NOMO-1 treated with dmso at 0.1 percent for 144 hours (cell line): Measurements from ENCODE around the gene MTCL1.

Experiments
- DNase-seq: peaks from one replicate; lab custom pipeline; 2025; ENCODE audit not compliant: unreplicated experiment; lab: John Stamatoyannopoulos, UW

MTCL1 gene

DNA sequence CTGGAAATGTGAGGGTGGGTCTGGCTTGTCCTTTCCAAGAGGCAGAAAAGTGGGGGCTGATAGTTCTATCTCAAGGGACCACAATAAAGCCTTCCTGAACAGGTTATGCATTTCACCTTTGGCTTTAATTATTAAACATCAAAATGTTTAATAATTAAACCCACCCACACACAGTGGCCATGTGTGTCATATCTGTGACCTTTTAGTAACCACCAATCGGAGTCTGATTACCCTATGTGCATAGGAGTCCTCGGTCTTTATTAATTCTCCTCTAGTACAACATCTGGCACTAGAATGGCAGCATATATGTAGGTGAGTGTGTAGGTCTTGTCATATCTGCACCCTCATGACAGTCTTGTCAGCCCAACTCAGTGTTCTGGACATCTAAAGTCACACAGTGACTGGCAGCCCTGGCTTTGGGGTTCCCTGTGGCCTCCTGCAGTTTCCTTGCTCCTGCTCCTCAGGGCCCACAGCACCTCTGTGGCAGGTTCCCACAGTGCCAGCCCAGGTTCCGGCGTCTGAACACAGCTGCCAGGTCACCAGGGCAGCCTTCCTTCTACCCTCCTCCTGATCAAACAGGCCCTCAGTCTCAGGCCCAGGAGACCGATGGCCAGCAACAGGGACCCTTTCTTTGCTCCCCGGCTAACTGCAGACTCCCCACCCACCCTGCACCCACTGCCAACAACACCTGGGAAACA, 100.9 kb downstream of the MTCL1 start:
- DNase-seq, result no peak

DNA sequence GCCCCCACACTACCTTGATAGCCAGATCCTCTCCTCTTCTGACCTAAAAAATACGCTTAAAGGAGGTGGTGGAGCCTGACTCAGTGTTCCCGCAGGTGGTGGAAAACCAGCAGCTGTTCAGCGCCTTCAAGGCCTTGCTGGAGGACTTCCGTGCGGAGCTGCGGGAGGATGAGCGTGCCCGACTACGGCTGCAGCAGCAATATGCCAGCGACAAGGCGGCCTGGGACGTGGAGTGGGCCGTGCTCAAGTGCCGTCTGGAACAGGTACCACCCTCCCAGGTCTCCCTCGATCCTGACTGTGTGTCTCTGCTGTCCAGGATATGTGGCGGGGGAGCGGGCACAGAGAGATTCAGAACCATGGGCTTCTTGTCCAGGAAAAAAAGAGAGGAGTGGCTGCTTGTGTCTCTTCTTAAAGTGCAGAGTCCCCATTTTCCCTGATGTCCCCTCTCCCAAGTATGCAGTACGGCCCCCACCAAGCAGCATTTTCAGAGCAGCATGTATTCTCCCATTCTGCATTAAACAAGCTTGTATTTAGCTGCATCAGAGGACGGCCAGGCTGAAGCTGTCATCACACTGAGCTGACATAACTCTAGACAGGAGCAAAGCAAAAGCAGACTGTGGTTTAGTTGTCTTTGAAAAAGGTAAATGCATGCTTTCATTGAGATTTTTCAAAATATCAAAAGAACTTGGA, 101.6 kb downstream of the MTCL1 start:
- no peak for DNase-seq

DNA sequence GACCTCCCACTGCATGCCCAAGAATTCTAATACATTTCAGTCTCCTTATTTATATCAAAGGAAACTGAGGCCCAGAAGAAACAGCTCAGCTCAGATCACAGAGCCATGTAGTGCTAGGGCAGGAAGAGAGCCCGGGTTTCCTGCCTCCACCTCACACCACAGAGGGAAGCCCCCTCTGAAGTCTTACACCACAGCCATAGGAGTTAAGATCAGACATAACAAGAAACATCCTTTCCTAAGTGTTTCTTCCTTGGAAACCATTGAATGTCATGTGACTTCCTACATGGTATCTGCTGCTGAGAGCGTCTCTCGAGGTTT, 102.1 kb downstream of the MTCL1 start:
- DNase-seq, result no peak

DNA sequence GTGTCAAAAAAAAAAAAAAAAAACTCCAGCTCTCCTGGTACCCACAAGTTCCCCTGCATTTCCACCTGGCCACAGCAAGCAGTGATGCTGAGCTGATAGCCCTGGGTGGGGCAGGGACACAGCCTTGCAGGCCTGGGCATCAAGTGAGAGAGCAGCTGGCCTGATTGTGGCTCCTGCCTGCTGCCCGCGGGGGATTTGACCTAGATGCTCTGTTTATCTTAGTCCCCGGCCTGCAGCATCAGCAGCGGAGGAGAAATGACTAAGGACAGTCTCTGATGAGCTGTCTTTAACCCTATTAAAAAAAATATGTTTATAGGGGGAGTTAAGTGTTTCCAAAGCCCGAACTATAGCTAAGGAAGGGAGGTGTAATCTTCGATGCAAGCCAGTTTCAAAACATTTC, 102.6 kb downstream of the MTCL1 start:
- DNase-seq, result no peak

DNA sequence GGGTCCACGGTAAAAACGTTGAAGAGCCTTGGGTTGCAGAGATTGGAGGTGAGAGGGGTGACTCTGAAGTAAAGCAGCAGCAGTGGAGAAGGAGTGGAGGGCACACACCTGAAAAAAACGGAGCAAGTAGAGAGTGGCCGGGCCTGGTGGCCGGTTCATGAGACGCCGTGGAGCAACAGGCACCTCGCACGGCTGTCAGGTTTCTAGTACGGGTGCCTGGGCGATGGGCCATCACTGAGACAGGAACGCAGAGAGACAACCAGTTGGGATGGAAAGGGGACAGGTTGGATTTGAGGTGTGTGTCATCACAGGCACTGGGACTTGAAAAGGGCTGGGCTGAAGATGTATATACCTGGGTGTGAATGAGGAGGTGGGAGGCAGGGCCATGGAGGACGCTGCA, 104.2 kb downstream of the MTCL1 start:
- DNase-seq, result no peak

DNA sequence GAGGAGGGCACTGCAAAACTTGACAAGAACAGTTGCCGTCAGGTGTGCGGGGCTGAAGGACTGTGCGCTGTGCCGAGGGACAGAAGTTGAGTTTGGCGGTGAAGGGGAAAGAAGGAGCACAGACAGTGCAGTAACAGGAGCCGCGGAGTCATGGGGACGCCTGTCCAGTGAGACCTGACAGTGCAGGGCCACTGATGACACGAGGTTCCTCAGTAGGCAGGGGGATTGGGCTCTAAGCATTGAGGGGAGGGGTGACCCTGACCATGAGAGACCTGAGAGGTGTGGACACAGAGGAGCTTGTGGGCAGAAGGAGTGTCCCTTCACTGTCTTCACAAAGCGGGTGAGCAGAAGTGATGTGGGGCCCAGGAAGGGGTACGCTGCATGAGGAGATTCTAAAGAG, 104.8 kb downstream of the MTCL1 start:
- DNase-seq, result no peak

DNA sequence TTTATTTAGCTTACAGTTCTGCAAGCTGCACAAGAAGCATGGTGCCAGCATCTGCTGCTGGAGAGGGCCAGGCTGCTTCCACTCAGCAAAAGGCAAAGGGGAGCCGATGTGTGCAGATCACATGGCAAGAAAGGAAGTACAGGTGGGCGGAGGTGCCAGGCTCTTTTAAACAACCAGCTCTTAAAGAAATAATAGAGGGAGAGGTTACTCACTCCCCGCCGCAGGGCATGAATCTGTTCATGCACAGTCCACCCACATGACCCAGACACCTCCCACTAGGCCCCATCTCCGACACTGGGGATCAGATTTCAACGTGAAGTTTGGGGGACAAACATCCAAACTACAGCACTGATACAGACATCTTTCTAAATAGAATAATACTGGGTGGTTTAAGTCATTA, 105.8 kb downstream of the MTCL1 start:
- DNase-seq, result no peak

DNA sequence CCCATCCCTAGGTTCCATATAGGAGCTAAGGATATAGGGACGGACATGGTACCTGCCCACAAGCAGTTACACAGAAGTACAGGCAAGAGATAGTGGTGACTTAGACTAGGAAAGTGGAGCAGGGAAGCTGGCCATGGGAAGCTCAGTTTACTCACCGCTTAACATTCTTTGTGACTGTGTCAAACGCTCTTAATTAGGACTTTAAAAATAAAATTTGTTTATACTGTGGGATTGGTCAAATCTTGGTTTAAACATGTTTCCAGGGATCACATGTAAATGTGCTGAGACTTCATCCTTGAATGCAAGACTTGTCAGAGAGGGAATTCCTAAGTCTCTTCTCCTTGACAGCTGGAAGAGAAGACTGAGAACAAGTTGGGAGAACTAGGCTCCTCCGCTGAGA, 107.3 kb downstream of the MTCL1 start:
- DNase-seq, result no peak

DNA sequence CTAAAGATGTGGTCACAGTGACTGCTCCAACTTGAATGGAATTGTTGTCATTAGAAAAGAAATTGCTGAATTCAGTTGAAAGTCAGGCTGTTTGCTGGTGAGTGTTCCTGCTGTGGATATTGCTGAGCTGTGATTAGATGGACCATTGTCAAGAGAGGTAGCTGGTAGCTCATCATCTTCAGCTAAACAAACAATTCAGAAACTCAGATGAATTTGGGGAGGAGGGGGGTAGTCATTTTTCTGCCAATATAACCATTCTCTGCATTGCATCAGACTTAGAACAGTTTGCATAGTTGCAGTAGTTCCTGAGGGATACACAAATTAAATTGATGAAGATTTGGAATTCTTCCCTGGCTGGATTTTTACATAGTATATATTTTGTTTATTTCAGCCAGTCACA, 108.3 kb downstream of the MTCL1 start:
- no peak for DNase-seq

DNA sequence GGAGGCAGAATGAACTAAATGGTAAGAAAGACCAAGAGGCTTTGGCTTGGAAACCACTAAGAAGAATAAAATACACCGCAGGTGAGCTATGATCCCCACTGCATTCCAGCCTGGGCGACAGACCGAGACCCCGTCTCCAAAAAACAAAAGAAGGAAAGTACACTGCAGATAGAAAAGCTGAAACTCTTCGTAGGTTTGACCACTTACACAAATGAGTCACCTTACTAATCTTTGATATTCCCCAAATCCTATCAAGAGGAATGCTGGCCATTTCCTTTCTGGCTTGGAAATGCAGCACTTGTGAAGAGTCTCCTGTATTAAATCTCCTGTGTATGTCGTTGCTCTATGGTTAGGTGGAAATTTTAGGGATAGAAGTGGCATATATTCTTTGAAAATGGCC, 108.8 kb downstream of the MTCL1 start:
- no peak for DNase-seq

DNA sequence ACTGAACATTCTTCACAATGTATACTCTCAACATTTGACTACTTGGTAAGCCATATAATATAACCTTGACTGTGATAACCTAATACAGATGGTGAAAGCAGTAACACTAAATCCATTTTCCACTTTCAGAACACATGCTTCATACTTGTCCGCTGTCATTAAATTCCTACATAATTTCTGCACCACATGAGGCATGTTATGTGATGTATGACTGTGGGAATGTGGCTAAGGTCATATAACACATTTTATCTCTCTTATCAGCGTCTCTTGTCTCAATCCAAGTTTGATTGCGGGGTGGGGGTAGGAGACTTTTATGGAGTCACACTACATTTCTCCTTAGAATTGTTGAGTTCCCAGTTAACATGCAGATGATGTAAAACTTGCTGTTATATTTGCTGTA, 110.9 kb downstream of the MTCL1 start:
- no peak for DNase-seq

DNA sequence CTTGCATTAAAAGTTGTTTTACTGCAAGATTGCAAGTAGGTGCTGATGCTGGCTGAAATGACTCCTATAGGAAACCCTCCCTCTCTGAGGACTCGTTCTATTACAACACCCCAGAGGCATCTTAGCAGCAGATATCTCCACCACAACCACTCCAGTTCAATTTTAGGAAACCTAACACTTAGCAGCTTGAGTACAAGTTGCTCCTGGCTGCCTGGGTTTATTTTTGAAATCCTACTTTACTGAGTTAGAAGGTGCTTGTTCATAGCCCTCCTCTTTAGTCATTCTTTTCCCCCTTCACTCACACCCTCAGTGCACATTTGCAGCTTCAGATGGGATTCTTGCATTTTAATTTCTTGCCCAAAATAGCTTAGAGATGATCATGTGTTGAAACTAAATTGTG, 111.5 kb downstream of the MTCL1 start:
- DNase-seq, result no peak

DNA sequence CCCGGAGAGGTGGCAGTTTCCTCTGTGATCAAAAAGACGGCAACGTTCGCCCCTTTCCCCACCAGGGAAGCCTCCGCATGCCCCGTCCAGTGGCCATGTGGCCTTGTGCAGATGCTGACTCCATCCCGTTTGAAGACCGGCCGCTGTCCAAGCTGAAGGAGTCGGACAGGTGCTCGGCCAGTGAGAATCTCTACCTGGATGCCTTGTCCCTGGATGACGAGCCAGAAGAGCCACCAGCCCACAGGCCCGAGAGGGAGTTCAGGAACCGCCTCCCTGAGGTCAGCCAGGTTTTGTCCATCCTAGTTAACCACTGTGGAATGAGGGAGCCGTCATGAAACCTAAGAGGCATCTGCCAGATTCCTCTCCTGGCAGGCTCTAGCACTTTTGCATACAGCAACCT, 113.6 kb downstream of the MTCL1 start:
- no peak for DNase-seq

DNA sequence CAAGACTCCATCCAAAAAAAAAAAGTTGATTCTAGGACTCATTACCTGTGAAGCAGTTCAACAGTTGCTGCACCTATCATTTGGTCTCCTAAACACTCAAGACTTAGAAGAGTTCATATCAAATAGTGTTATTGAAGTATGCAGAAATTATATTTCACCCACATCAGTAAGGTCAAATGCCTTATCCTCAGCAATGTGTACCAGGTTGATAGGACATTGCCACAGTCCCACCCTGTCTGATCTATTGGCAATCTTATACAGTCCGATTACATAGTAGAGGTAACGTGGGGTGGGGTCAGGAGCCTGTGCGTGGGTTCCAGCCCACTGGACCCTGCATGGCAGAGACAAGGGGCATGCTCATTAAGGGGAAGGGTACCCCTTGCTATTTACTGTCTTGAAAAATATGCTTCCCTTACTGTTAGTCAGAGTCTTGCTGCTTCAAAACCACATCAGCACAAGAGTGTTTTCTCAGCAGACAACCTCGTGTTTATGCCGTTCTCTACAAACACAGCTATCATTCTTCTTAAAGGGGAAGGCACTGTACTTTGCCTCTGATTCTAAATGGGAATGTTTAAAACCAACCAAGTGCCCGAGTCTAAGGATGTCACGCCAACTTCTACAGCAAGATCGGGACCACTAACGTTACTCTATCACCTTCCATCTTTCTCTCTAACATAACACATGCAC, 115.2 kb downstream of the MTCL1 start:
- DNase-seq, result no peak

DNA sequence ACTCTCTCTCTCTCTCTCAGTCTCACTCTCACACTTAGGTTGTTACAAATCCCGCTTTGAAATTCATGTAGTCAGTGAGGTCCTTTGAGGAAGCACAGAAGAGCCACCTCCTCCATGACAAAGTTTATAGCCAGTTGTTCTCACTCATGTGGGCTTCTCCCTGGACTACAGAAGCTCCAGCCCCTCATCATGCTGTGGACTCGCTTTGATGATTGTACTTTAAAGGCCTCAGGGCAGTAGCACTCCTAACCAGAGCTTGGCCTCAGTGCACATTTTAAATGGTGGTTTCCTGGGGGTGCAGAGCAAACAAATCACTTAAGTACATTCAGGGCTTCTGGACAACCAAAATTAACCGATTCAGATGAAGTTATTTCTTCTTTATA, 115.7 kb downstream of the MTCL1 start:
- no peak for DNase-seq

DNA sequence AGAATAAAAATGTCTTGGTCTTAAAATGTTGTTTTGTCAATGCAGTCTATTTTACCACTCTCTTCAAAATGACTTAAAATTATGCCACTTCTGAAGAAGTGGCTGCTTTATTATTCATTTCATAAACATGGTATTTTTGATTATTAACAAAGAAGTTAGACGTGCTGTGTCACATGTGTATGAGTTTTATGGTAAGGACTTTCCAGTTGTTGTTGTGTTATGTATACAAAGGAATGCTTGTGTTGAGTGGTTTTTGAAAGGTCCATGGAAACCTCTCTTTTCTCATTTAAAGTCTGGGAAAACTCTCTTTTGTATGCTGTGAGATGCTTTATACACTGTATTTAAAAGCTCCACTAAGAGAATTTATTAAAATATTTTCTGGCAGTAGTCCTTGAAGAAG, 116.2 kb downstream of the MTCL1 start:
- no peak for DNase-seq

DNA sequence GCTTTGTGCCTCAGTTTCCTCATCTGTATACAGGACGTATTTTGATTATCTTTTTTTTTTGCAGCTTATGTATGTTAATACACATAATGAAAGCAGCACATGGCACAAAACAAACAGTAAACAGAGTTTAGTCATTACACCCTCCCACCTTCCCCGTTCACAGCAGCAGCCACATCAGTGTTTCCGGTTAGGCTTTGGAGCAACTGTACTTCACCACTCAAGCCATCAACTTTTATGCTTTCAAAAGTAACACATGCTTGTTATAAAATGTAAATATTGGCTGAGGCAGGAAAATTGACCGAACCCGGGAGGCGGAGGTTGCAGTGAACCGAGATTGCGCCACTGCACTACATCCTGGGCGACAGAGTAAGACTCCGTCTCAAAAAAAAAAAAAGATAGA, 117.3 kb downstream of the MTCL1 start:
- no peak for DNase-seq

DNA sequence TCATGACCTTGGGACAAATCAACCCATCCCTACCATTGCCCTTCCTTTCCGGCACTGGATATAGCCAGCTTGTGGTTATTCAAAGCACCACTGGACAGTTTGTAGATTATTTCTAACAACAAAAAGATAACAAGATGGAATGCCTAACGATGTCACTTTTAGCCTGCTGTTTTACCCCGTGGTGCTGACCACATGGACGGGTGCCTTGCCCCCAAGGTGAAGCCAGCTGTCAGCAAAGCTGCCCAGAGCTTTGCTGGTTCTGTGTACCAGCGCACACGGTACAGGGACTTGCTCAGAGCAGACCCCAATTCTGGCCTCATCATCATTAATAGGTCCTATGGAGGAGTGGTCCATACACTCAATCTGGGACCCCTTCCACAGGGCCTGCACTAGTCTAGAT, 118.2 kb downstream of the MTCL1 start:
- DNase-seq, result no peak

DNA sequence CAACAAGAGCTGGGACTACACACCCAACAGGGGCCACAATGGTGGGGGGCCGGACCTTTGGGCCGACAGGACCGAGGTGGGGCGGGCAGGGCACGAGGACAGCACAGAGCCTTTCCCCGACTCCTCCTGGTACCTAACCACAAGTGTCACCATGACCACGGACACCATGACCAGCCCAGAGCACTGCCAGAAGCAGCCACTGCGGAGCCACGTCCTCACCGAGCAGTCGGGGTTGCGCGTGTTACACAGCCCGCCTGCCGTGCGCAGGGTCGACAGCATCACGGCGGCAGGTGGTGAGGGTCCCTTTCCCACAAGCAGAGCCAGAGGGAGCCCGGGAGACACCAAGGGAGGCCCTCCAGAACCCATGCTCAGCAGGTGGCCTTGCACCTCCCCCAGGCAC, 119.5 kb downstream of the MTCL1 start:
- no peak for DNase-seq

DNA sequence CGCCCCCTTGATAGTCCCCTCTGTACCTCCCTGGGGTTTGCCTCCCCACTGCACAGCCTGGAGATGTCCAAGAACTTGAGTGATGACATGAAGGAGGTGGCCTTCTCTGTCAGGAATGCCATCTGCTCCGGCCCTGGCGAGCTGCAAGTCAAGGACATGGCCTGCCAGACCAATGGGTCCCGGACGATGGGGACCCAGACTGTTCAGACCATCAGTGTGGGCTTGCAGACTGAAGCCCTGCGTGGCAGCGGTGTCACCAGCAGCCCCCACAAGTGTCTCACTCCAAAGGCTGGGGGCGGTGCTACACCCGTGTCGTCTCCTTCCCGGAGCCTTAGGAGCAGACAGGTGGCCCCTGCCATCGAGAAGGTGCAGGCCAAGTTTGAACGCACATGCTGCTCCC, 119.9 kb downstream of the MTCL1 start:
- DNase-seq, result no peak

DNA sequence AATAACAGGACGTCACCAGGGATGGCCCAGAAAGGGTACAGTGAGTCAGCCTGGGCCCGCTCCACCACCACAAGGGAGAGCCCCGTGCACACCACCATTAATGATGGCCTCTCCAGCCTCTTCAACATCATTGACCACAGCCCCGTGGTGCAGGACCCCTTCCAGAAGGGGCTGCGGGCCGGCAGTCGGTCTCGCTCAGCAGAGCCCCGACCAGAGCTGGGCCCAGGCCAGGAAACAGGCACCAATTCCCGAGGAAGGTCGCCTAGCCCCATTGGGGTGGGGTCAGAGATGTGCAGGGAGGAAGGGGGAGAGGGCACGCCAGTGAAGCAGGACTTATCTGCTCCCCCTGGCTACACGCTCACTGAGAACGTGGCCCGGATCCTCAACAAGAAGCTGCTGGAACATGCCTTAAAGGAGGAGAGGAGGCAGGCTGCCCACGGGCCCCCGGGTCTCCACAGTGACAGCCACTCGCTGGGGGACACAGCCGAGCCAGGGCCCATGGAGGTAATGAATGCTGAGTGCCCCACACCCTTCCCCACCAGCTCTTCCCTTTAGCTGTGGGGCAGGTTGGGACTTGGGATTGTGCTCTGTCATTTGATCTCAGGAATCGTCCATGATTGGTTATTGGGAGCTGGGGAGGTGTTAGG, 120.5 kb downstream of the MTCL1 start:
- DNase-seq, result no peak

DNA sequence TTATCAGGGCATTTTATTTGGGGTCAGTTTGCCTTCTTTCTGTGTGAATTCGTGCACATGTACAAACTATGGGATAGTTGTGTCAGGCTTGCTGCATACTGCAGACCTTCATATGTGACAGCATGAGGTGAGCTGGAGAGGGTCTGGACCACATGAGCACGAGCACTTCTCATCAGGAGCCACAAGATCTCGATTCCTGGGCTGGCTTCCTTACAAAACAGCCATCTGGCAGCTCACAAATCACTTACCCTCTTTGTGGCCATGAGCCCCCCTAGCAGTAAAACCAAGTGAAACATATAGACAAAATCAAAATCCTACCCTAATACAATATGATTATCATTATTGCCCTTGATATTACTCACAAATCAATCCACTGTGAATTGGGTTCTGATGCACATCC, 121.2 kb downstream of the MTCL1 start:
- no peak for DNase-seq
